Measurements from ENCODE around the gene DERA.
"Not testable (repeated sequence)": the region's sequence is repeated elsewhere in the genome, so short reads cannot be mapped to it uniquely, and the experiment has no call there.

The DERA gene

DNA sequence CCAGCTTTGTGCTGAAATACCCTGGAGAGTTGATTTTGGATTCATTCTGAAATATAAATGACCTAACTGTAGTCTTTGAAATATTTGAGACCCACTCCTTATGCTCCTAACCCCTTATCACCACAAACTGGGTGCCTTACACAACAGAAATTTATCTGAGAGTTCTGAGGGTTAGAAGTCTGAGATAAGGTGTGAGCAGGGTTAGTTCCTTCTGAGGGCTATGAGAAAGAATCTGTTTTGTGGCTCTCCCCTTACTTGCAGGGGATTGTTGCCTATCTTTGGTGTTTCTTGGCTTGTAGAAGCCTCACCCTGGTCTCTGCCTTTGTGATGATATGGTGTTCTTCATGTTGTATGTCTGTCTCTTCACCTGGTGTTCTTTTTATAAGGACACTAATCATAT, 91.7 kb downstream of the DERA start:
- in situ Hi-C loops (cut with MboI; ENCODE audit: low sequenced_read_pairs), result no loop called here

DNA sequence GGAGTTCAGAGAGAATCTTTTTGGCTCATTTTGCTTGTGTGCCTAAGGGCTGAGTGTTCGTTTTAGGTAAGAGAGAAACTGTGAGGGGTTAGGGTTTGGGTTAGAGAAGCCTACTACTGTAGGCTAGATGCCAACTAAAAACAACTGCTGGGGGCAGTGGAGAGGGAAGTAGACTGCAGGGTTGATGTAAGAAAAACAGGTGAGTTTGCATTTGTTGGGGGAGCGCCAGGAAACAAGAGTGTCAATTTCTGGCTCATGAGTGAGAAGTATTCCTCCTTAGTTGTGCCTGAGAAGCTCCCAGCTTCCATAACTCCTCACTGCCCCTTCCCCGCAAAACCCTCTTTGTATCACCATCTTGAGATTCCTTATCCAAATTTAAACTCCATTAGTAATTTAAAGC, 92.3 kb downstream of the DERA start:
- in situ Hi-C loops (cut with MboI; ENCODE audit: low sequenced_read_pairs), result no loop called here

DNA sequence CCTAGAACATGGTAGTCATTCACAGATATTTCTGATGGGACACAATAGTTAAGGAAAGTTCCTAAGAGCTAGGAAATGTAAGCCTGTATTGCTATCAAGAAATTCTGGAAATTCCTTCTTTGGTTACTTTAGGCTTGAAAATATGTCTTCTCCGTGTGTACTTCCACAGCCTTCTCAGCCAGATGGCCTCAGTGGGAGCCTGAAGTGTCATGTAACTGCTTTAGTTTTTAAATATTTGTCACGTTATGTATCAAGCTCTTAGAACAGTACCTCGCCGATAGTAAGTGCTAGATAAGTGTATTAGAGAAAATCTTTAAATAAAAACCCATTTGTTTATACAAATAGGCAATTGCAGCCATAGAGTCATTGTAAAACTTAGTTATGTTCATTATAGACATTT, 95.6 kb downstream of the DERA start:
- in situ Hi-C loops (cut with MboI; ENCODE audit: low sequenced_read_pairs), result no loop called here

DNA sequence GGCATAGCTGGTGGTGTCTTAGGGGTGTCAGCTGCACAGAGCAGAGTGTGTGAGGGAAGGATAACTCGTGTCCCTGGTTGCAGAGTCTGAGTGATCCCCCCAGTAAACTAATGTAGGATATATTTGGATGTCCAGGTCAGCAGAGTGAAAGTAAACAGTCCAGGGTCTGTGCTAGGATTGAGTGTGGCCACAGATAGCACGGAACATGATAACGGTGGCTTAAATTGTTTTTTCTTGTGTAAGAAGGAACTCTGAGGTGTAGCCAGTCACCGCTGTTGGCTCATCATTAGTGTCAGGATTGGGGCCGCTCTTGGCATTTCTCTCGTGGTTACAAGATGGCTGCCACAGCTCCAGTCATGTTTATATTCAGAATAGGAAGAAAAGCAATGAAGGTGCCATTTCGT, 97.3 kb downstream of the DERA start:
- in situ Hi-C loops (cut with MboI; ENCODE audit: low sequenced_read_pairs), result no loop called here

DNA sequence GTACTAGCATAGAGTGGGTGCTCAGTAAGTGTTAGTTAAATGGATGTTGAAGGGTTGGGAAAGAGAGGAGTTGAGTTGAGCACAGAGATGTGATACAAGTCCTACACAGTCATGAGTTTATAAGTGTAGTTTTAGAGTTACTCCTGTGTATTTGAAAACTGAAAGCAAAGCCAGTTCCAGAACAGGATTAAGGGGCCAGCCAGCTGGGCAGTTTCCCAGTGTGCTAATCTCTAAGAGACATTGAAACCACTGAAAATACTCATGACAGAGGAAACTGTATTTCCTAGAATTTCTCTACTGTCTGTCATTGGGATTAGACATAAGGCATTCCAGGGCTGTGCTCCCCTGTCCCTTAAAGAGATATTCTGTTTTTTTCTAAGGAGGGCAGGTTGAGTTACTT, 101.0 kb downstream of the DERA start:
- in situ Hi-C loops (cut with MboI; ENCODE audit: low sequenced_read_pairs), result no loop called here

DNA sequence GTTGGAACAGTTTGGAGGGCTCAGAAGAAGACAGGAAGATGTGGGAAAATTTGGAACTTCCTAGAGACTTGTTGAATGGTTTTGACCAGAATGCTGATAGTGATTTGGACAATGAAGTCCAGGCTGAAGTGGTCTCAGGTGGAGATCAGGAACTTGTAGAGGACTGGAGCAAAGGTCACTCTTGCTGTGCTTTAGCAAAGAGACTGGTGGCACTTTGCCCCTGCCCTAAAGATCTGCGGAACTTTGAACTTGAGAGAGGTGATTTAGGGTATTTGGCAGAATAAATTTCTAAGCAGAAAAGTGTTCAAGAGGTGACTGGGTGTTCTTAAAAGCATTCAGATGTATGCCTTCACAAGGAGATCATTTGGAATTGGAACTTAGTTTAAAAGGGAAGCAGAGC, 102.6 kb downstream of the DERA start:
- in situ Hi-C loops (cut with MboI; ENCODE audit: low sequenced_read_pairs), result not testable (repeated sequence)

DNA sequence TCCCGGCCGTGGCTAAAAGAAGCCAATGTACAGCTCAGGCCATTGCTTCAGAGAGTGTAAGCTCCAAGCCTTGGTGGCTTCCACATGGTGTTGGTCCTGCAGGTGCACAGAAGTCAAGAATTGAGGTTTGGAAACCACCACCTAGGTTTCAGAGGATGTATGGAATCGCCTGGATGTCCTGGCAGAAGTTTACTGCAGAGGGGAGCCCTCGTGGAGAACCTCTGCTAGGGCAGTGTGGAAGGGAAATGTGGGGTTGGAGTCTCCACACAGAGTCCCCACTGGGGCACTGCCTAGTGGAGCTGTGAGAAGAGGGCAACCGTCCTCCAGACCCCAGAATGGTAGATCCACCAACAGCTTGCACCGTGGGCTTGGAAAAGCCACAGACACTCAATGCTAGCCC, 103.3 kb downstream of the DERA start:
- in situ Hi-C loops (cut with MboI; ENCODE audit: low sequenced_read_pairs), result not testable (repeated sequence)

DNA sequence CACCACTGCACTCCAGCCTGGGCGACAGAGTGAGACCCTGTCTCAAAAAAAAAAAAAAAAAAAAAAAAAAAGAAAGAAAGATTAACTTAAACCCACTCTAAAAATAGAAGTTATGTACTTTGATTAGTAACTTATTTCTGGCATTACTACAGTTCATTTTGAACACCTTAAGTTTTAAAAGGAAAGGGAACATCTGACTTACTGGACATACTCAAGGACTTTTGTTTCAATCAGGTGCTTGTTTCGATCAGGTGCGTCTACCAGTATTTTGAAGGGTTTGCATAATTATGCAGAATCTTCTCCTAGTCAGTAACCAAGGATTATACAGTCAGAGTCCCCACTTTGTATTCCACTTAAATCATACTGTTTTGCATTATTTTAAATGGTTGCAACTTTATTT, 105.6 kb downstream of the DERA start:
- in situ Hi-C loops (cut with MboI; ENCODE audit: low sequenced_read_pairs), result no loop called here

DNA sequence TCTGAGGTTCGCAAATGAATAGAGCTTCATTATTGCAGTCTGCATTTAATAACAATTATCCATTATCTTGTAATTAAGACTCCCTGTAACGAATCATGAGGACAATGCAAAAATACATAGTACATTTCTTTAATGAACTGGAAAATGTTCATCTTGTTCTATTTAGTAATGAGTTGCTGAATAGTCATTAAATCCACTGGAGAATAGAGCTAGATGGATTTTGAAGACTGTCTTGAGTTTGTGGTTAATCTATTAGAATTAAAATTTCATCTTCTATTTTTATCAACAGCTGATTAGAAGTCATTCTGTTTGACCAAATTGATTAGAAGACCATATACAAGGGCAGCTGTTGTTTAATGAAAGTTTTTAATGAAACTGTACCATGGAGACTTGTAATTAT, 107.2 kb downstream of the DERA start:
- in situ Hi-C loops (cut with MboI; ENCODE audit: low sequenced_read_pairs), result no loop called here

DNA sequence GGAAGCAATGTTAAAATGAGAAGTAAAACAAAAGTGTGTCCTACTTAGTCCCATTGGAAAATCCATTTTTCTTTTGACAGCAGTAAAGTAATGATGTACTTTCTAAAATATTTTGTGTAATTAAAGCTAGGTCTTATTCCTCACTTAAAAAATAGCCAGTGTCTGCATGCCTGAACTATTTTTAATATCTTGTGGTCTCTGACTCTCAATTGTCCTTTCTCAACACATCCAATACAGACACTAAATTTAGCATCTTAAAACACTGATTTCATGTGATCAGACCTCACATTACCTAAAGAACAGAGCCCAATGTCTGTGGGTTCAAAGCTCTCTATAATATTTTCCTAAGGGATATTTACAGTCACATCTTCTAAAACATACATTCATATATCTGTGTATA, 108.0 kb downstream of the DERA start:
- in situ Hi-C loops (cut with MboI; ENCODE audit: low sequenced_read_pairs), result no loop called here

DNA sequence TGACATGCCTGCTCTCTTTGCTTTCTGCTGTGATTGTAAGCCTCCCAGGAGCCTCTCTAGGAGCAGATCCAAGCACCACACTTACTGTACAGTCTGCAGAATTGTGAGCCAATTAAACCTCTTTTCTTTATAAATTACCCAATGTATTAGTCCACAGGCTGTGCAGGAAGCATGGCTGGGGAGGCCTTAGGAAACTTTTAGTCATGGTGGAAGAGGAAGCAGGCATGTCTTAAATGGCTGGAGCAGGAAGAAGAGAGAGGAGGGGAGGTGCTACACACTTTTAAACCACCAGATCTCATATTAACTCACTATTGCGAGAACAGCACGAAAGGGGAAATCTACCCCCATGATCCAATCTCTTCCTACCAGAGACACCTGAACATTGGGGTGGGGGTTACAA, 108.9 kb downstream of the DERA start:
- in situ Hi-C loops (cut with MboI; ENCODE audit: low sequenced_read_pairs), result no loop called here

DNA sequence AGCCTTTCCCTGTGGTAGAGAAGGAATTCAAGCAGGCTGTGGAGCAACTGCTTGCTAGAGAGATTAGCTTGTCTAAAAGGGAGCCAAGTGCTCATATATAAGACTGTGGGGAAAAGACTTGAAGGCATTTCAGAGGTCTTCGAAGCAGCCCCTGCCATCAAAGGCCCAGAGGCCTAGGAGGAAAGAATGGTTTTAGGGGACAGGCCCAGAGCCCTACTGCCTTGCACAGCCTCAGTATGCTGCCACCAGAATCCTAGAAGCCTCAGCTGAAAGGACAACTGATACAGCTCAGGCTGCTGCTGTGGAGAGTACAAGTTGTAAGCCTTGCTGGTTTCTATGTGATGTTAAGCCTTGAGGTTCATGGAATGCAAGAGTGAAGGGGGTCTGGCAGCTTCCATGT, 109.9 kb downstream of the DERA start:
- in situ Hi-C loops (cut with MboI; ENCODE audit: low sequenced_read_pairs), result no loop called here

DNA sequence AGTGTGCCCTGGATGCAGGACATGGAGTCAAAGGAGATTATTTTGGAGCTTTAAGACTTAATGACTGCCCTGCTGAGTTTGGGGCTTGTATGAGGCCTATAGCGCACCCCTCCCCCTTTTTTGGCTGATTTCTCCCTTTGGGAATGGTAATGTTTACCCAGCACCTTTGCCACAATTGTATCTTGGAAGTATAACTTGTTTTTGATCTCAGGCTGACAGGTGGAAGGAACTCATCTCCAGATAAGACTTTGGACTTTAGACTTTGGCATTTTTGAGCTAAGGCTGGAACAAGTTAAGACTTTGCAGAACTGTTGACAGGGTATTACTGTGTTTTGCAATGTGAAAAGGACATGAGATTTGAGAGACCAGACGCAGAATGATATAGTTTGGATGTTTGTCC, 110.5 kb downstream of the DERA start:
- in situ Hi-C loops (cut with MboI; ENCODE audit: low sequenced_read_pairs), result no loop called here

DNA sequence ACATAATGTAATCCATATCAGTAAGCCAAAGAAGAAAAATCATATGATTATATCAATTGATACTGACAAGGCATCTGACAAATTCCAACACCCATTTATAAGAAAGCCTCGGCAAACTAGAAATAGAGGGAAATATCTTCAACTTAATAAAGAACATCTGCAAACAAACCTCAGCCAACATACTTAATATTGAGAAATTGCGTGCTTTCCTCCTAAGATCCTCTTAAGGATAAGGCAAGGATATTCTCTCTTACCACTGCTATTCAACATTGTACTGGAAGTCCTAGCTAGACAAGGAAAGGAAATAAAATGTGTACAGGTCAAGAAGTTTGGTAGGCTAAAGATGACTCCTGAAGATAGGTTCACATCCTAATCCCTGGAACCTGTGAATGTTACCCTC, 115.9 kb downstream of the DERA start:
- in situ Hi-C loops (cut with MboI; ENCODE audit: low sequenced_read_pairs), result no loop called here

DNA sequence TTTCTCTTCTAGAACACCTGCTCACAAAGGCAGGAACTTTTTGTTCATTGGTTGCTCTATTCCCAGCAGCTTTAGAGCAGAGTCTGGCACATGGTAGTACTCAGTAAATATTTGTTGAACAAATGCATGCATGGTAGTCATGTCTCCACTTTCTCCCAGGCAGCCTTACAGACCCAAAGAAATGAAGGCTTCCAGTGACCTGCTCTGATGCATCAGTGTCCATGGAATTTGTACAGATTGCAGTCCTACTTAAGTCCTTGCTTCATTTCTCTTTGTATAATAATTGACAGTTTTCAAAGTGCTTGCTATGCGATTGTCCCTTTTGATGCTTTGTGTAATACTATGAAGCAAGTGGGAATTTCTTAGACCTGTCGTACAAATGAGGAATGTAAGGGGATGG, 119.6 kb downstream of the DERA start:
- in situ Hi-C loops (cut with MboI; ENCODE audit: low sequenced_read_pairs), result no loop called here

DNA sequence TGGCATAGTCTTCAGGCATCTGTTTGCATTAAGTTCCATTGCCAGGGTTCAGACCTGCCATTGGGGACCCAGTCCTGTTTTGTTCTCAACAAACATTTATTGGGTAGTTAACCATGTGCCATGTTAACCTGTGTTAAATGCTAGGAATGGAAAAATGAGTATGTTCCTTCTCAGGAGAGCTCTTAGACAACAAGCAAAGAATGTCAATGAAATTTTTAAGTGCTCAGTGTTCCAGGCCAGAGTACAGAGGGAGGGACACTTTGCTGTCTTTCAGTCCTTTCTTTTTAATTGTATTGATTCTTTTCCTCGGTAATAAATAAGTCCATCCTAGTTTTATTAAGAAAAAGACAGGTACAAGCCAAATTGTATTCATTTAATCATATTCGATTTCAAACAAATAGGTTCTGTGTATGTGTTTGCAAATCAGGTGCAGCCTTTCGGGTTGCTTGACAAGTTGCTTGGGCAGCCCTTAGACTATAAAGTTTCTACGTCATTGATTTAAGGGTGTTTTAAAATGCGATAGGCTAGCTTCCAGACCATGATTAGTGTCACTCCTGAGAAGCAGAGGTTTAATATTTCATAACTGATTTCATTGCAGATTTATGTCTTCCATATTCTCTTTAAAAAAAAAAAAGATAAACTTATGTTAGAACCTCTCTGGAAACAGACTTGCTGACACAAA, 123.1 kb downstream of the DERA start:
- in situ Hi-C loops (cut with MboI; ENCODE audit: low sequenced_read_pairs), result no loop called here

DNA sequence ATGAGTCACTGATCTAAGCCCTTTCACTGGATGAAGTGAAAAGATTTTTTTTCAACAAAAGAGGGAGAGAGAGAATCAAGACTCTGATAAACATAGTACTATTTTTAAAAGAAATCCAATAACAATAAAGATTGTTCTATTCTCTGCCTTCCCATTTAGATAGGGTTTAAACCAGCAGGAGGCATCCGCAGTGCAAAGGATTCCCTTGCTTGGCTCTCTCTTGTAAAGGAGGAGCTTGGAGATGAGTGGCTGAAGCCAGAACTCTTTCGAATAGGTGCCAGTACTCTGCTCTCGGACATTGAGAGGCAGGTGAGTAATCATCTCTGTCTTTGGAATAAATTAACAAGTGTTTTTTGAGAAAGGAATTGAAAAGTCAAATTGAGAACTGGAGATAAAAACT, 124.9 kb downstream of the DERA start:
- in situ Hi-C loops (cut with MboI; ENCODE audit: low sequenced_read_pairs), result no loop called here

DNA sequence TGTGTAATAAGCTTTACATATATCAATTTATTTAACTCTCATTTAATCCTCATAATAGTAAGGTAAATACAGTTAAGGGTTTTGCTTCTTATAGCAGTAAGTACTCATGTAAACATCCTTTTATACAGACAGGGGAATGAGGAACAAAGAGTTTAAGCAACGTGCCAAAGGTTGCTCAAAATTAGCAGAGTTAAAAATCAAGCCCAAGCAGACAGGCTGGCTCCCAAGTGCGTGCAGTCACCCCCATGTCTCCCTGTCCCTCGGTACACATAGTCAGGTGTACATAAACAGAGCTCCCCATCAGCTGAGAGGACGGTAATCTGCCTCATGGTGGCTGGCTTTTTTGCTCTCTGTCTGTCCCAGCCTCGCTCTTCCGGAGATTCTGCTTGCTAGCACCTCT, 126.4 kb downstream of the DERA start:
- in situ Hi-C loops (cut with MboI; ENCODE audit: low sequenced_read_pairs), result no loop called here

DNA sequence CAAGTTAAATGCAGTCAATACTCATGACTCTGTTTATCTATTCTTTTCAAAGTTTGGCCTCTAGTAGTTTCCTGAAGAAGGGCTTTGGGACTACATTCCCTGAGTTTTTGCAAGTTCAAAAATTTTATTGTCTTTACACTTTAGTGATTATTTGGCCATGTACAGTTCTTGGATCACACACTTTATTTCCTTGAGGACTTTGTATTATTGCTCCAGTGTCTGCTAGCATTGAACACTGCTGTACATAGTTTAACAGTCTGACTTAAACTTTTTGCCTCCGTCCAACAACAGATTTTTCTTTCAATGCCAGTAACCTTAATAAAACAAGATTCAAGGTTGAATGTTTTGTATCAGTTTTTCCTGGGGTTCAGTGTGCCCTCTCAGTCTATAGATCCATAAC, 132.3 kb downstream of the DERA start:
- in situ Hi-C loops (cut with MboI; ENCODE audit: low sequenced_read_pairs), result no loop called here

DNA sequence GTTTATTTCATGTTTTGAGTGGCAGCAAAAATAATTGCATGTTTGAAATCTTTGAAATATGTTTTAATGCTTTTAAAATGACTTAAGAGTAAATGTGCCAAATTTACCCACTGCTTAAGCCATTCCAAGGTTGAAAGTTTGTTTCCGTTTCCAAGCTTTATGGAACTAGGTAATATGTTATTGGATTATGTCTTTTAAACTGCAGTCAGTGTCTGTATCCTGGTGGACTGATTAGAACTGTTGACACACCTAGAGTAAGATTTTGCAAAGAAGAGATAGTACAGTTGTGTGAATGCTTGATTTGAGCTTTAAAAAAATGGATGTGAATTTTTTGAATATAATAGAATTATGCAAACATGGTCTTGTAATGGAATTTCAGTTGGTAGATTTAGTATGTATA, 135.1 kb downstream of the DERA start:
- in situ Hi-C loops (cut with MboI; ENCODE audit: low sequenced_read_pairs), result no loop called here

DNA sequence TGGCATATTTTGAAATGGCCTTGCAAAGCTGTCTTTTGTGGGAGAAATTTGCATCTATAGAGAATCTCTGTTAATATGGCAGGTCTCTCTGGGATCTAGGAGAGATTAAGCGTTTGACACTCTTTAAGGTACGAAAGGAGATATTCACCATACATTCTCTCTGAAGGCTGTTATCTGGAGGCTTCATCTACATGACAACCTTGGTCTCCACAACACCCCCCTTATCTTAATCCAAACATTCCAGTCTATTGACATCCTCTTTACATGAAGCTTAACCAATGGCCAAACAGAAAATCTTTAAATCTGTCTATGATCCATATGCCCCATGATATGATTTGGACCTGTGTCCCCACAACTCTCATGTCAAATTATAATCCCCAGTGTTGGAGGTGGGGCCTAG, 137.4 kb downstream of the DERA start:
- in situ Hi-C loops (cut with MboI; ENCODE audit: low sequenced_read_pairs), result no loop called here

DNA sequence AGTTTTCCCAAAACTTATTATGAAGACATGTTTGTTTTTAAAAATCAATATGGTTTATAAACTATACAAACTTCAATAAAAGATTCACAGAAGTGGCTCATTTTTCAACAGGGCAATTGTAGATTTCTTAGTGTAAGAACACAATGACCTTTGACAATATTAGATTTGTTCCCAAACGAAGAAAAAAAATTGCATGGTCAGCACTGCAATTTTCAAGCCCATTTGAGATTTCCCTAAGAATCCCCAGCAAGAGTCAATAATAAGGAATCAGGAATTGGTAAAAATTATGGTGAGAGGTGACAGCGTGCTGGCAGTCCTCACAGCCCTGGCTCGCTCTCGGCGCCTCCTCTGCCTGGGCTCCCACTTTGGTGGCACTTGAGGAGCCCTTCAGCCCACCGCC, 145.8 kb downstream of the DERA start:
- in situ Hi-C loops (cut with MboI; ENCODE audit: low sequenced_read_pairs), result no loop called here

DNA sequence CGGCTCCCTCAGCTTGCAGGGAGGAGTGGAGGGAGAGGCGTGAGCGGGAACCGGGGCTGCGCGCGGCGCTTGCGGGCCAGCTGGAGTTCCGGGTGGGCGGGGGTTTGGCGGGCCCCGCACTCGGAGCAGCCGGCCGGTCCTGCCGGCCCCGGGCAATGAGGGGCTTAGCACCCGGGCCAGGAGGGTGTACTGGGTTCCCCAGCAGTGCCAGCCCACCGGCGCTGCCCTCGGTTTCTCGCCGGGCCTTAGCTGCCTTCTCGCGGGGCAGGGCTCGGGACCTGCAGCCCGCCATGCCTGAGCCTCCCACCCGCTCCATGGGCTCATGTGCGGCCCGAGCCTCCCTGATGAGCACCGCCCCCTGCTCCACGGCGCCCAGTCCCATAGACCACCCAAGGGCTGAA, 146.2 kb downstream of the DERA start:
- in situ Hi-C loops (cut with MboI; ENCODE audit: low sequenced_read_pairs), result not testable (repeated sequence)

DNA sequence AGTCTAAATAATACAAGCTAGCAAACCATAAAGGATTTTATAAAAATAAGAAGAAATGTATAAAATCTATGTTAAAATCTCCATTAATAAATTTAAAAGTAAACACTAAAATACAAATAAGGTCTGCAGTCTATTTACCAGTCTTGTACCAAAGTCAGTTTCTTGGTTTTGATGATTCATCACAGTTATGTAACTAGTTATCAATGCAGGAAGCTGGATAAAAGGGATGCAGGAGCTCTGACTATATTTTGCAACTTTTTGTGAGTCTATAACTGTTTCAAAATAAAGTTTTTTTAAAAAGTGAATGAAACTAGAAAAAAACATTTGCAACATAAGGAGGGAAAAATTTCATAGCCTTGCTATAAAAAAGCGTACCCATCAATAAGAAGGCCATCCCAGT, 151.5 kb downstream of the DERA start:
- in situ Hi-C loops (cut with MboI; ENCODE audit: low sequenced_read_pairs), result no loop called here

Measured in HL-60/S4 treated with retinoic acid at 250 ng/mL for 4 days and 3 days (cell line).